Effector CD8-positive, alpha-beta T cell (primary cell): ENCODE data around the gene HIP1R.

Experiments
- DNase-seq: peaks from one replicate; lab custom pipeline; 2025; lab: John Stamatoyannopoulos, UW

The HIP1R gene

DNA sequence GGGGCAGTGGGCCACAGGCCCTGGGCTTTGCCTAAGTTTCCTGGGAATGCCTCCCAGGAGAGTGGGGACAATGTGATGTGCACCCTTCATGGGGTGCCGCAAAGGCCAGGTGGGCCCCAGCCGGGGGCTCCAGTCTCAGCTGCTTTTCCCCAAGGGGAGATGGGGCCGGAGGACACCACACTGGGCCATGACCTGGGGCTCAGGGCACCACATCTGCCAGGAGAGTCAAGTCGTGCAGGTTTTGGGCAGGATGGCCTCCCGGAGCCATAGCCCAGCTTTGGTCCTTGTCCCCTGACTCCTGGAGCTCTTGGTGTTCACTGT lies 12.2 kb downstream of the HIP1R start:
- no peak for DNase-seq

DNA sequence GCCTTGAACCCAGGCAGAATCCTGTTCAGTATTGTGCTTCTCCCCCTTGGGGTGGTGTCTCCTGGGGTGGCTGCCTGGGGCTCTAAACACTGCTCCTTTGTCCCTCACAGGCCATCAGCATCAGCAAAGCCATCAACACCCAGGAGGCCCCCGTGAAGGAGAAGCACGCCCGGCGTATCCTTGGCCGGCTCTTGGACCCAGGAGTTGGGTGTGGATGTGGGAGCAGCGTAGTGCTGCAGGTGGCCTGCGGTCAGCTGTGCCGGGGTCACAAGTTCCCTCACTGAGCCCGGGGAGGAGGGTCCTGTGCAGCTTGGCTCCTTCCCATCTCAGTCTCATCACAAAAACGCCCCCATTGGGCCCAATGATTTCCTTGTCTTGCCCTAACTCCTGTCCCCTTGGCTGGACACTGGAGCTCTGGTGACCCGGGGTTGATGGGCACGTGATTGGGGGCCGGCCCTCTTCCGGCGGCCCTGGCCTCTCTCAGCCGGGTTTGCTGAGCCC lies 12.7 kb downstream of the HIP1R start:
- no peak for DNase-seq

DNA sequence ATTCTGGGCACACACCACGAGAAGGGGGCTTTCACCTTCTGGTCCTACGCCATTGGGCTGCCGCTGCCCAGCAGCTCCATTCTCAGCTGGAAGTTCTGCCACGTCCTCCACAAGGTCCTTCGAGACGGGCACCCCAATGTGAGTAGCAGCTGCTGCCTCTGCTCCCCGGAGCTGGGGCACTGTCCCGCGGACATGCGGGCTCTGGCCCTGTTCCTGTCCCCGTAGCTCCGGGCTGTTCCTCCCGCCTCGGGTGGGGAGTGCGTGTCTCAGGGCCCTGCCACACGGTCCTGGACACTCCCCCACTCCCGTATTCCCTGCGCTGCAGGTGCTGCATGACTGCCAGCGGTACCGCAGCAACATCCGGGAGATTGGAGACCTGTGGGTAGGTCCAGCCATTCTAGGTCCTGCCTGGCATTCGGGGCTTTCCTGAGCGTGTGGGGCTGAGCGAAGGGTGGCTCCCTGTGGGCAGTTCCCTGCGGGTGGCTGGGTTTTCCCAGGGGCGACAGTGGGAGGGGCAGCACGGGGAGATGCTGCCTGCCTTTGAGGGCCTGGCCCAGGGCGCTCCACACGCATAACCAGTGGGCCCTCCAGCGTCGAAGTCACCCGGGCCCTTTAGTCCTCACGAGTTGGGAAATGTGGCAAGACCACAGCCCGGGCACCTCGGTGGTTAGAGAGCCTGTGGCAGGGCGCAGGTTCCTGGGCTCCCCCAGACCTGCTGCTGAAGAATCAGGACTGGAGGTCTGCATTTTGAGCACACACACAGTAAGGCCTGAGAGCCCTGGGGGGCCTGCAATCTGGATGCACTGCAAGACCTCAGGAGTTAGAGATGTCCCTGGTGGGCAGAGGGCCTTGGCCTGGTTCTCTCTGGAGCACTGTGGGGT lies 13.5 kb downstream of the HIP1R start:
- DNase-seq: no peak

DNA sequence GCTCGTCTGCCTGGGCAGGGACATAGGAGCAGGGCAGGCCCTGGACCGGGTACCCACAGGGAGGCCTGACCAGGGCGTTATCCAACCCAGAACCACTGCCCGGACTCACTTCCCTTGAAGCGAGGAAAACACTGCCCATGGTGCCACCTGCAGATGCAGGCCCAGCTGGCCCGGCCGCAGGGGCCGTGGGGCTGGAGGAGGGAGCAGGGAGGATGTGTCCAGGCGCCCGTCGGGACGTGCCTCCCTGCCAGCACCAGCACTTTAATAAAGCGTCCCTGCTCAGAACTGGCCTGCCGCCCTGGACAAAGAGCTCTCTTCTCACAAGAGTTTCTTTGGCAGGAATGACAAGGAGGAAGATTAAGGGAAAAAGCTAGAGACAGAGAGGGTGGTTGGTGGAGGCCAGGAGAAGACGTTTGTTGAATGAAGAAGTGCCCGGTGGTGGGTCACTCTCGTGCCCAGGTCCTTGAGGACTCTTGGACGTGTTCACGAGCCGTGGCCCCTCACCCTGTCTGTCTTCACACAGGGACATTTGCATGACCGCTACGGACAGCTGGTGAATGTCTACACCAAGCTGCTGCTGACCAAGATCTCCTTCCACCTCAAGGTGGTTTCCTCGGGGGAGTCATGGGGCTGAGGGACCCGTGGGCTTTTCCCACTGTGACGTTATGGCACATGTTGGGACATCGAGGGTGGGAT lies 14.2 kb downstream of the HIP1R start:
- no peak for DNase-seq

DNA sequence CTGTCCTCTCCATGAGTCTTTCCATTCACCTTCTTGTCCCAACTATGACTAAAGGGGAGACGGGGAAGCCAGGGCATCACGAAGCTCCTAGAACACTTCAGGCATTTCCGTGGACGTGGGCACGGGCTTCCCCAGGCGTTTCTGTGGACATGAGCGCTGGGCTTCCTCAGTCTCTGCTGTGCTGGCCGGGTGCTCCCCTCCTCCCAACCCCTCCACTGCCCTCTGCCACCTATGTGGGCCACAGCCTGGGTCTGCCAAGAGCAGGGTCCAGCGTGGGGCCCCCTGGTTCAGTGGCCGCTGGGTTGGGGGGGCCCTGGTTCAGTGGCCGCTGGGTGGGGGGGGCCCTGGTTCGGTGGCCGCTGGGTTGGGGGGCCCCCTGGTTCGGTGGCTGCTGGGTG lies 14.8 kb downstream of the HIP1R start:
- no peak for DNase-seq

- no peak for DNase-seq
Measured at GRCh38 chr12:122850695-122851350, 15.6 kb downstream of the HIP1R start.

GRCh38 chr12:122851820-122852219 lies 16.6 kb downstream of the HIP1R start:
- DNase-seq: no peak

DNA sequence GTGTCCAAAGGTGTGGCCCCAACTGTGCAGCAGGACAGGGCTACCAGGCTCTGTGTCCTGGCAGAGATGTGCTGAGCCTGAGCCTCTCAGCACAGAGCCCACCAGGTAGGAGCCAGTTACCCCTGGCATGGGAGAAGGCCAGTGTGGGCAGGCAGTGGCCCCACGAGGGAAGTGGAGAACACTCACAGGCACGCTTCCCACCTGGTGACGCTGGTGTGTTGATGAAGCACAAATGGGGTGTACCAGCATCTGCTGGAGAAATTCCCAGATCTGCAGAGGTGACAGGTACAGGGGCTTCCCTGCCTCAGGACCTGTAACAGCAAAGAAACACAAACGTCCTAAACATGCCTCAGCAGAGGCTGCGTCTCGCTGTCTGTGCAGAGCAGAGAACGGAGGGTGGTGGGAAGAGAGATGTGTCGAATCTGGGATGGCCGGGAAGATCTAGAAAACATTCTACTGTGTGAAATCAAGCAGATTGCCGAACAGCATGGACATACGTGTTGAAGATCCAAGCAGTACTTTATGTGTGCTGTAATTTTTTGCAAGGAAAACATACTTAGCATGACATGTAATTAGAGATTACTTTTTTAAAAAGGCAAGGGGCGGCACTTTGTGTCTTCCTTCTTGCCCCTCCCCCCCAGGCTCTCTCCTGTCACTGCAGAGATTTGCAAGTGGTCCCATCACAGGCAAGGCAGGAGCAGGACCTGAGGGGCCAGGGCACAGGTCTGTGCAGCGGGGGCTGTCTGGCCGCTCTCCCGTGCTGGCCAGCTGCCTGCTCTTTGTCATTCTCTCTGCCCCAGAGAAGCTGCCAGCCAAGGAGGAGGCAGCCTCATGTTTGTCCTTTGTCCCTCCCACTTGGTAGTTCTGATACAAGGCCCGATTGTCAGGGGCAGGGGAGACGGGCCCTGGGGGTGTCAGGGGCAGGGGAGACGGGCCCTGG lies 17.3 kb downstream of the HIP1R start:
- no peak for DNase-seq

GRCh38 chr12:122853582-122854245 lies 18.5 kb downstream of the HIP1R start:
- DNase-seq: no peak

DNA sequence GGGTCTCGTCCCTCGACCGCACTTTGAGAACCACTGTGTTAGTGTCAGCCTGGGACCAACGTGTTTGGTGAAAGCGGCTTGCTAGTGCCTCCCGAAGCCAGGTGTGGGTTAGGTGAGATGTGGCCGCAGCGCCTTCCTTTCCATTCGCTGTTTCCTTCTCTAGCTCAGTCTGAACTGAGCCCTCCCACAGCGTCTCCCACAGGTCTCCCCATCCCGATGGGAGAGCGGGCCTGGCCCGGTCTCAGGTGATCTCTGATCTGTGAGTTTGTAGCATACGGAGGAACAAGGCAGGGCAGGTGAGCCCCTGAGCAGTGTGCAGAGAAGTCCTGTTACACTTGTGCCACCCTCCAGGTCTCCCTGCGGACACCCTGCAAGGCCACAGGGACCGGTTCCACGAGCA lies 19.3 kb downstream of the HIP1R start:
- no peak for DNase-seq

DNA sequence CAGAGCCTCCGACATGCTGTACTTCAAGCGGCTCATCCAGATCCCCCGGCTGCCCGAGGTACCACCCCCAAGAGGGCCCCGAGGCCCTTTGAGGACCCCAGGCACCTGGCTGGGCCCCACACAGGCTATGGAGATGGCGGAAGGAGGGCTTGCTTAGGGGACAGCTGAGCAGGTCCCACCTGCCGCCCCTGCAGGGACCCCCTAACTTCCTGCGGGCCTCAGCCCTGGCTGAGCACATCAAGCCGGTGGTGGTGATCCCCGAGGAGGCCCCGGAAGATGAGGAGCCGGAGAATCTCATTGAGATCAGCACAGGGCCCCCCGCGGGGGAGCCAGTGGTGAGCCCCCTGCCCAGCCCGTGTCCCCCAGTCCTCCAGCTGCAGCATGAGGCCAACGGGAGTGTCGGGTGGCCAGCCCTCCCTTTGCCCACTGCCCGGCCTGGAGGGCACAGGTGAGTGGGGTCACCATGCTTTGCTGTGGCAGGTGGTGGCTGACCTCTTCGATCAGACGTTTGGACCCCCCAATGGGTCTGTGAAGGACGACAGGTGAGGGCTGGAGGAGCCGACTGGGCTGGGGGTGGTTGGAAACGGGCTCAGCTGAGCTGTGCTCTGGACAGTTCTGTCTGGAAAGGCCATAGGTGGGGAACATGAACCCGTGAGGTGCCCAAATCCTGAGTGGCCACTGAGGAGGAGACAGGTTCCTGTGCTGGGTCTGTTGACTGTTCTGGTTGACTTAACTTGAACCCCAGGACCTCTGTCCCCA lies 20.0 kb downstream of the HIP1R start:
- no peak for DNase-seq

DNA sequence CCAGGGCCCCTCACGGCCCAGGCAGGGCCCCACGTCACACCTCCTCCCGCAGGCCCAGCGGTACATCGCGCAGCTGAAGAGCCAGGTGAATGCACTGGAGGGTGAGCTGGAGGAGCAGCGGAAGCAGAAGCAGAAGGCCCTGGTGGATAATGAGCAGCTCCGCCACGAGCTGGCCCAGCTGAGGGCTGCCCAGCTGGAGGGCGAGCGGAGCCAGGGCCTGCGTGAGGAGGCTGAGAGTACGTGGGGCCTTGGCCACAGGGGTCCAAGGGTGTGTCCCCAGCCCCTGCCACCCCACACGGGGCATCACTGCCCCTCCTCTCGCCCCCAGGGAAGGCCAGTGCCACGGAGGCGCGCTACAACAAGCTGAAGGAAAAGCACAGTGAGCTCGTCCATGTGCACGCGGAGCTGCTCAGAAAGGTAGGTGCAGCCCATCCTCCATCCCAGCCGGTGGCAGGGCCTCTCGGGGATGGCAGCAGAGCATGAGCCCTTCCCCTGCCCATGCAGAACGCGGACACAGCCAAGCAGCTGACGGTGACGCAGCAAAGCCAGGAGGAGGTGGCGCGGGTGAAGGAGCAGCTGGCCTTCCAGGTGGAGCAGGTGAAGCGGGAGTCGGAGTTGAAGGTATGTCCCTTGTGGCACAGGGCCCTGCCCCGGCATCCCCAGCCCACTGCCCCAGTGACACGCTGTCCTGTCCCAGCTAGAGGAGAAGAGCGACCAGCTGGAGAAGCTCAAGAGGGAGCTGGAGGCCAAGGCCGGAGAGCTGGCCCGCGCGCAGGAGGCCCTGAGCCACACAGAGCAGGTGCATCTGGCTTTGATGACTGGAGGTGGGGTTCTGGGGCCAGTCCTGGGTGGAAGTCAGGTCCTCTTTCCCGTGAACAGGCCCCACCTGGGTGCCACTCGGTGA lies 20.9 kb downstream of the HIP1R start:
- DNase-seq: no peak

- no peak for DNase-seq
Measured at GRCh38 chr12:122856999-122857671, 21.9 kb downstream of the HIP1R start.

DNA sequence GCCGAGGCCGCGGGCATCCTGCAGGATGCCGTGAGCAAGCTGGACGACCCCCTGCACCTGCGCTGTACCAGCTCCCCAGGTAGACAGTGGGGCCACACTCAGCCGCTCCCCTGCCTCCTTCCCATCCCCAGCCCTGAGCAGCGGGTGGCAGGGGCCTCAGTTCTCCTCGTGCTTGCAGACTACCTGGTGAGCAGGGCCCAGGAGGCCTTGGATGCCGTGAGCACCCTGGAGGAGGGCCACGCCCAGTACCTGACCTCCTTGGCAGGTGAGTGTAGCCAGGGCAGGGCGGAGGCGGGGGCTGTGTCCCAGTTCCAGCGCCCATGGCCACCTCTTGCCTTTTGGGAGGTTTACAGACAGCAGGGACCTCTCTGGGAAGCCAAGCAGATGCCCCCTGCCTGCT lies 22.9 kb downstream of the HIP1R start:
- DNase-seq: no peak

DNA sequence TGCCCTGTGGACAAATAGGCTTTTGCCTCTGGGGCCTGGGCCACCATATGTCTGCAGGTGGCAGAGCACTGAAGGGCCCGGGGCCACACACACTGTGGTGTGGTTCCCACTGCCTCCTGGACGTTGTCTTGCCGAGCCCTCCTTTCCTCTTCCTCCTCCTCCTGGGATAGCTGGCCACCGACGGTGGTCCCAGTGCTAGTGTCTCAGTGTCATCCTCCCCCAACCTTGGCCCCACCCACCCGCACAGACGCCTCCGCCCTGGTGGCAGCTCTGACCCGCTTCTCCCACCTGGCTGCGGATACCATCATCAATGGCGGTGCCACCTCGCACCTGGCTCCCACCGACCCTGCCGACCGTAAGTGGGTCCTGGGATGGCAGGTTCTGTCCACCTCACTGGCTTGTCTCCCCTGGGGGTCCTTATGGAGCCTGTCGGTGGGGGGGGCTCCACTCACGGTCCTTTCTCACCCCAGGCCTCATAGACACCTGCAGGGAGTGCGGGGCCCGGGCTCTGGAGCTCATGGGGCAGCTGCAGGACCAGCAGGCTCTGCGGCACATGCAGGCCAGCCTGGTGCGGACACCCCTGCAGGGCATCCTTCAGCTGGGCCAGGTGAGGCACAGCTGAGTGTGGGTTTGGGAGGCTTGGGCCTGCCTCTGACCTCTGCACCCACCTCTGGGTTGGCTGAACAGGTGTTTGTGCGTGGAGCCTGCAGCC lies 23.5 kb downstream of the HIP1R start:
- no peak for DNase-seq

- no peak for DNase-seq
Measured at GRCh38 chr12:122859303-122860039, 24.2 kb downstream of the HIP1R start.
